ENCODE data around the gene MICOS13. TPM values are rescaled to one million over a fixed set of nuclear protein-coding genes. Genes with fewer than 3 reads are reported as not detected.
A peak's percentile ranks its signal among the peaks of the same experiment; 100 is the strongest.

The MICOS13 gene
- polyA plus RNA-seq, 1 donor from 2014 or later, result 46.0 TPM

- H3K4me2 ChIP-seq (ENCODE audit: low read length), result no peak overlapping the region
- no peaks in the 10 kb centered on the region for H3K36me3 ChIP-seq (ENCODE audit: insufficient read depth, low read length)
- no peaks in the 10 kb centered on the region for H3F3A ChIP-seq (ENCODE audit: insufficient read depth, low read length, poor library complexity, severe bottlenecking)
- H3K79me2 ChIP-seq (replicated peaks; ENCODE audit: insufficient read depth, low read length), result peaks cover 18% of the 10 kb centered on the region
- TF ChIP-seq EP300 (conservative IDR thresholded peaks at IDR 0.05; ENCODE audit: poor library complexity, severe bottlenecking) (no peak), TAF1 (IDR thresholded peaks at IDR 0.05; ENCODE audit: low read depth) (no peak), REST (IDR thresholded peaks at IDR 0.05; ENCODE audit: borderline replicate concordance) (no peak), EZH2 (IDR thresholded peaks at IDR 0.05; ENCODE audit: borderline replicate concordance, insufficient read depth, low read length, poor library complexity, severe bottlenecking) (no peak), POLR2AphosphoS5 (IDR thresholded peaks at IDR 0.05) (peak; percentile 16), MXI1 (conservative IDR thresholded peaks at IDR 0.05; ENCODE audit: poor library complexity, severe bottlenecking) (no peak), SMC3 (conservative IDR thresholded peaks at IDR 0.05; ENCODE audit: poor library complexity) (no peak), RAD21 (conservative IDR thresholded peaks at IDR 0.05) (no peak)
- TF ChIP-seq, protein P1, sequence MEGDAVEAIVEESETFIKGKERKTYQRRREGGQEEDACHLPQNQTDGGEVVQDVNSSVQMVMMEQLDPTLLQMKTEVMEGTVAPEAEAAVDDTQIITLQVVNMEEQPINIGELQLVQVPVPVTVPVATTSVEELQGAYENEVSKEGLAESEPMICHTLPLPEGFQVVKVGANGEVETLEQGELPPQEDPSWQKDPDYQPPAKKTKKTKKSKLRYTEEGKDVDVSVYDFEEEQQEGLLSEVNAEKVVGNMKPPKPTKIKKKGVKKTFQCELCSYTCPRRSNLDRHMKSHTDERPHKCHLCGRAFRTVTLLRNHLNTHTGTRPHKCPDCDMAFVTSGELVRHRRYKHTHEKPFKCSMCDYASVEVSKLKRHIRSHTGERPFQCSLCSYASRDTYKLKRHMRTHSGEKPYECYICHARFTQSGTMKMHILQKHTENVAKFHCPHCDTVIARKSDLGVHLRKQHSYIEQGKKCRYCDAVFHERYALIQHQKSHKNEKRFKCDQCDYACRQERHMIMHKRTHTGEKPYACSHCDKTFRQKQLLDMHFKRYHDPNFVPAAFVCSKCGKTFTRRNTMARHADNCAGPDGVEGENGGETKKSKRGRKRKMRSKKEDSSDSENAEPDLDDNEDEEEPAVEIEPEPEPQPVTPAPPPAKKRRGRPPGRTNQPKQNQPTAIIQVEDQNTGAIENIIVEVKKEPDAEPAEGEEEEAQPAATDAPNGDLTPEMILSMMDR (IDR thresholded peaks at IDR 0.05; ENCODE audit: poor library complexity, severe bottlenecking), result peak; percentile 60
- H3K9me3 ChIP-seq (ENCODE audit: low read length), result no peaks in the 10 kb centered on the region
- peaks cover 4% of the 10 kb centered on the region for H4K20me1 ChIP-seq (ENCODE audit: insufficient read depth)
- H3K27ac ChIP-seq (ENCODE audit: low read length), result no peak overlapping the region
- H3K9me2 ChIP-seq (ENCODE audit: insufficient read depth, low read length), result no peaks in the 10 kb centered on the region
- H3K4me3 ChIP-seq (ENCODE audit: low read length), result peak overlapping the region; percentile 56
- no peaks in the 10 kb centered on the region for H3K27me3 ChIP-seq (ENCODE audit: insufficient read depth, low read depth, low read length)
- no peak overlapping the region for H3K9ac ChIP-seq (ENCODE audit: low read length)
- H2AFZ ChIP-seq (ENCODE audit: low read depth, low read length), result no peak overlapping the region
Measured at GRCh38 chr19:5686647-5687359, 6.5 kb upstream of the MICOS13 start.

- Histone ChIP-seq H3K27me3 (ENCODE audit: insufficient read depth, low read depth, low read length) (no peaks in the 10 kb centered on the region), H3K4me3 (ENCODE audit: low read length) (peak overlapping the region; percentile 56), H3K9me2 (ENCODE audit: insufficient read depth, low read length) (no peaks in the 10 kb centered on the region), H3K9me3 (ENCODE audit: low read length) (no peaks in the 10 kb centered on the region), H3K36me3 (ENCODE audit: insufficient read depth, low read length) (no peaks in the 10 kb centered on the region), H3K4me2 (ENCODE audit: low read length) (no peak overlapping the region), H3K27ac (ENCODE audit: low read length) (no peak overlapping the region), H3K79me2 (replicated peaks; ENCODE audit: insufficient read depth, low read length) (peaks cover 20% of the 10 kb centered on the region), H3F3A (ENCODE audit: insufficient read depth, low read length, poor library complexity, severe bottlenecking) (no peaks in the 10 kb centered on the region), H3K9ac (ENCODE audit: low read length) (no peak overlapping the region), H2AFZ (ENCODE audit: low read depth, low read length) (no peak overlapping the region), H4K20me1 (ENCODE audit: insufficient read depth) (peaks cover 4% of the 10 kb centered on the region)
- TF ChIP-seq SMC3 (conservative IDR thresholded peaks at IDR 0.05; ENCODE audit: poor library complexity) (no peak), TAF1 (IDR thresholded peaks at IDR 0.05; ENCODE audit: low read depth) (no peak), RAD21 (conservative IDR thresholded peaks at IDR 0.05) (no peak), REST (IDR thresholded peaks at IDR 0.05; ENCODE audit: borderline replicate concordance) (no peak)
- TF ChIP-seq, protein P1 (IDR thresholded peaks at IDR 0.05; ENCODE audit: poor library complexity, severe bottlenecking), result no peak
Measured at GRCh38 chr19:5686326-5686646, 6.0 kb upstream of the MICOS13 start.
